GM23338 (cell line): ENCODE measurements around the gene ARL5A. TPM values are rescaled to one million over a fixed set of nuclear protein-coding genes. Genes with fewer than 3 reads are reported as not detected.

Experiments
- ATAC-seq: fragments of 200-7000 bp; cut with Tn5 transposase; 3 replicates; pipeline ENCODE4 v1.9.1; 2020
- DNase-seq: peaks from one replicate; pipeline ENCODE4 v3.0.0-alpha.2; 2015; ENCODE audit warnings: low spot score
- H2AFZ ChIP-seq: fragments of 200-600 bp; sonication (generic); 2 replicates; pipeline ENCODE4 v1.8.0; 2016; ENCODE audit warnings: antibody characterized with exemption, mild to moderate bottlenecking, moderate library complexity
- H3F3A ChIP-seq: fragments of 200-600 bp; sonication (generic); replicated peaks from 2 replicates; pipeline ENCODE4 v1.8.0; 2017; ENCODE audit warnings: antibody characterized with exemption, mixed run types, low read depth
- H3K27ac ChIP-seq: fragments of 200-600 bp; sonication (generic); 2 replicates; pipeline ENCODE4 v1.6.1; 2016; ENCODE audit warnings: low read depth
- H3K27me3 ChIP-seq: fragments of 200-600 bp; sonication (generic); 2 replicates; pipeline ENCODE4 v1.8.0; 2016; ENCODE audit warnings: mild to moderate bottlenecking, mixed run types, moderate library complexity; ENCODE audit not compliant: insufficient read depth
- H3K36me3 ChIP-seq: fragments of 200-600 bp; sonication (generic); 2 replicates; pipeline ENCODE4 v1.8.0; 2016; ENCODE audit warnings: mild to moderate bottlenecking; ENCODE audit not compliant: insufficient read depth
- H3K4me1 ChIP-seq: fragments of 200-600 bp; sonication (generic); 2 replicates; pipeline ENCODE4 v1.8.0; 2016; ENCODE audit warnings: mild to moderate bottlenecking, moderate library complexity; ENCODE audit not compliant: insufficient read depth
- H3K4me2 ChIP-seq: fragments of 200-600 bp; sonication (generic); 2 replicates; pipeline ENCODE4 v1.7.1; 2017; ENCODE audit warnings: mixed run types
- H3K4me3 ChIP-seq: fragments of 200-600 bp; sonication (generic); 2 replicates; pipeline ENCODE4 v1.6.1; 2016; ENCODE audit warnings: mixed run types
- H3K79me2 ChIP-seq: fragments of 200-600 bp; sonication (generic); replicated peaks from 2 replicates; pipeline ENCODE4 v1.8.0; 2017; ENCODE audit warnings: mild to moderate bottlenecking; ENCODE audit not compliant: insufficient read depth
- H3K9me2 ChIP-seq: fragments of 200-600 bp; sonication (generic); 2 replicates; pipeline ENCODE4 v1.8.0; 2017; ENCODE audit not compliant: insufficient read depth
- H4K20me1 ChIP-seq: fragments of 200-600 bp; sonication (generic); replicated peaks from 2 replicates; pipeline ENCODE4 v1.8.0; 2017; ENCODE audit warnings: mild to moderate bottlenecking; ENCODE audit not compliant: insufficient read depth
- H3K27ac Mint-ChIP-seq: 2 replicates; pipeline ENCODE4 v1.8.0; 2020; ENCODE audit warnings: inconsistent platforms, mild to moderate bottlenecking, moderate library complexity, mixed read lengths
- H3K27me3 Mint-ChIP-seq: 3 replicates; pipeline ENCODE4 v1.8.0; 2022; ENCODE audit warnings: low read depth, mild to moderate bottlenecking, moderate library complexity, mixed read lengths, inconsistent platforms; ENCODE audit not compliant: insufficient read depth, poor library complexity
- H3K36me3 Mint-ChIP-seq: 3 replicates; pipeline ENCODE4 v1.8.0; 2021; ENCODE audit warnings: low read depth, mild to moderate bottlenecking, inconsistent platforms, moderate library complexity, mixed read lengths
- H3K4me1 Mint-ChIP-seq: 3 replicates; pipeline ENCODE4 v1.8.0; 2020; ENCODE audit warnings: mild to moderate bottlenecking, inconsistent platforms, mixed read lengths
- H3K4me3 Mint-ChIP-seq: 3 replicates; pipeline ENCODE4 v1.8.0; 2021; ENCODE audit warnings: moderate library complexity, mild to moderate bottlenecking, inconsistent platforms, mixed read lengths
- H3K9me3 Mint-ChIP-seq: 3 replicates; pipeline ENCODE4 v1.8.0; 2020; ENCODE audit warnings: moderate library complexity, mild to moderate bottlenecking, inconsistent platforms, mixed read lengths
- CREB1 ChIP-seq: fragments of 250-450 bp; sonication (Bioruptor Pico); IDR thresholded peaks from 2 replicates; pipeline ENCODE4 v1.5.0; 2020; ENCODE audit warnings: low read depth, mild to moderate bottlenecking, moderate library complexity
- CTCF ChIP-seq, 2 experiments: fragments of 200-600 bp in 1 of 2; sonication (generic) in 1 of 2; conservative IDR thresholded peaks; 2 replicates each; pipeline versions ENCODE4 v1.5.1 to v1.6.1; 2016 to 2017; ENCODE audit warnings: antibody characterized with exemption in 2 of 2, low read depth in 2 of 2, mild to moderate bottlenecking in 2 of 2, moderate library complexity in 1 of 2
- ETS1 ChIP-seq: IDR thresholded peaks from 2 replicates; pipeline ENCODE4 v1.6.1; 2016; ENCODE audit warnings: antibody characterized with exemption
- EZH2 ChIP-seq: fragments of 200-600 bp; sonication (generic); IDR thresholded peaks from one replicate; pipeline ENCODE4 v1.8.0; 2017; ENCODE audit warnings: antibody characterized with exemption, mild to moderate bottlenecking, low read depth; ENCODE audit not compliant: unreplicated experiment
- EZH2phosphoT487 ChIP-seq: fragments of 200-600 bp; sonication (generic); IDR thresholded peaks from one replicate; pipeline ENCODE4 v1.8.1; 2018; ENCODE audit warnings: antibody characterized with exemption; ENCODE audit not compliant: unreplicated experiment
- JUNB ChIP-seq: IDR thresholded peaks from one replicate; pipeline ENCODE4 v1.6.1; 2016; ENCODE audit warnings: antibody characterized with exemption; ENCODE audit not compliant: unreplicated experiment
- NANOG ChIP-seq: IDR thresholded peaks from 2 replicates; pipeline ENCODE4 v1.6.1; 2016; ENCODE audit warnings: antibody characterized with exemption, borderline replicate concordance
- POLR2AphosphoS5 ChIP-seq: IDR thresholded peaks from 2 replicates; pipeline ENCODE4 v1.6.1; 2016; ENCODE audit warnings: antibody characterized with exemption, low read depth
- REST ChIP-seq: IDR thresholded peaks from one replicate; pipeline ENCODE4 v1.6.1; 2018; ENCODE audit warnings: antibody characterized with exemption; ENCODE audit not compliant: unreplicated experiment
- STAT1 ChIP-seq: IDR thresholded peaks from one replicate; pipeline ENCODE4 v1.6.1; 2016; ENCODE audit warnings: antibody characterized with exemption; ENCODE audit not compliant: unreplicated experiment
- ZNF114 ChIP-seq: fragments of 250-450 bp; sonication (Bioruptor Pico); IDR thresholded peaks from 2 replicates; pipeline ENCODE4 v1.5.0; 2020; ENCODE audit warnings: mild to moderate bottlenecking, moderate library complexity
- ZNF331 ChIP-seq: fragments of 250-450 bp; sonication (Bioruptor Pico); IDR thresholded peaks from 2 replicates; pipeline ENCODE4 v1.5.0; 2020; ENCODE audit warnings: low read depth, mild to moderate bottlenecking, moderate library complexity
- ZNF462 ChIP-seq: fragments of 250-450 bp; sonication (Bioruptor Pico); IDR thresholded peaks from 2 replicates; pipeline ENCODE4 v1.5.0; 2020; ENCODE audit warnings: mild to moderate bottlenecking, moderate library complexity
- polyA plus RNA-seq: library from polyadenylated mRNA; unstranded; fragments of >200 nt; fragmentation: Nextera tagmentation; extraction: Ambion mirVana; gene quantifications from 2 replicates; pipeline ENCODE4 v1.2.1, GENCODE V29; 2016
- total RNA-seq: library from RNA; depleted of rRNA; stranded (reverse); fragments of >200 nt; shearing (Covaris generic); gene quantifications from 2 replicates; pipeline ENCODE4 v1.2.3, GENCODE V29; 2014

The ARL5A gene
- total and polyA plus RNA-seq, 2 experiments from 2014 or later, result 26.8 to 104 TPM

- TF ChIP-seq EZH2, result no peak
- no peak for TF ChIP-seq ZNF331
- no peak for TF ChIP-seq ETS1
- TF ChIP-seq ZNF462 (CRISPR knock-in tag), result no peak
- no peak for TF ChIP-seq CREB1 (CRISPR knock-in tag)
- TF ChIP-seq NANOG, result no peak
- no peak for TF ChIP-seq REST
- TF ChIP-seq ZNF114 (CRISPR knock-in tag), result no peak
- no peak for TF ChIP-seq POLR2AphosphoS5
- TF ChIP-seq STAT1, result no peak
- no peak for TF ChIP-seq EZH2phosphoT487
- TF ChIP-seq JUNB, result no peak
- TF ChIP-seq CTCF (conservative IDR thresholded peaks at IDR 0.05; ENCODE audit: low read depth in 2 of 2), result no peak
- Mint-ChIP-seq H3K36me3 (peaks cover 12% of the 10 kb centered on the region), H3K27ac (no peak overlapping the region), H3K4me1 (peaks cover 2% of the 10 kb centered on the region; the same call in 1 of the 3 replicates), H3K27me3 (no peaks in the 10 kb centered on the region), H3K4me3 (no peak overlapping the region), H3K9me3 (peaks cover 4% of the 10 kb centered on the region; the same call in 2 of the 3 replicates)
- H3K79me2 ChIP-seq, result no peaks in the 10 kb centered on the region
- H3K4me1 ChIP-seq, result no peaks in the 10 kb centered on the region
- H3K36me3 ChIP-seq, result no peaks in the 10 kb centered on the region
- H3K27me3 ChIP-seq, result no peaks in the 10 kb centered on the region
- DNase-seq (no peak), ATAC-seq (no peak)
- no peak overlapping the region for H3K27ac ChIP-seq
- H3K4me2 ChIP-seq, result no peak overlapping the region
- peaks cover 2% of the 10 kb centered on the region; the same call in 1 of the 2 replicates for H3K9me2 ChIP-seq
- no peaks in the 10 kb centered on the region for H4K20me1 ChIP-seq
- H3K4me3 ChIP-seq, result no peak overlapping the region
- no peaks in the 10 kb centered on the region for H3F3A ChIP-seq
- H2AFZ ChIP-seq, result no peak overlapping the region
Measured at GRCh38 chr2:151872463-151872862, 44.2 kb upstream of the ARL5A start.
